ENCODE results near the gene ADAMTS8. TPM values are rescaled to one million over a fixed set of nuclear protein-coding genes. Genes with fewer than 3 reads are reported as not detected.

Gene ADAMTS8
- polyA plus RNA-seq, 3 donors, result 0.28 to 0.82 (median 0.67) TPM

DNA sequence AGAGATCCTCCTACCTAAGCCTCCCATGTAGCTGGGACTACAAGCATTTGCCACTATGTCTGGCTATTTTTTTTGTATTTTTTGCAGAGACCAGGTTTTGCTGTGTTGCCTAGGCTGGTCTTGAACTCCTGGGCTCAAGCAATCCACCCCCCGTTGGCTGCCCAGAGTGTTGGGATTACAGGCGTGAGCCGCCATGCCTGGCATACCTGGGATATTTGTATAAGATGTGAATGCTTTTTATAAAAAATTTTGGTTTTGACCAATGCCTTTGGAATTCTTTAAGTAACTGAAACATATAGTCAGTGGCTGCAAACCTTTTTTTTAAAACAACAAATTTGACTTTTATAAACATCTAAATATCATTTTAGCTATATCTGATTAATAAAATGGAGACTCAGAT is 42.4 kb downstream of the ADAMTS8 start:
- 93 to 99% (median 97%) methylated on average over 3 of the region's 3 CpGs for WGBS, 3 donors

GRCh38 chr11:130383344-130384211 is 44.8 kb downstream of the ADAMTS8 start:
- WGBS, 3 donors, result 57 to 78% (median 63%) methylated on average over 10 of the region's 10 CpGs
- H3K27ac ChIP-seq (ENCODE audit: low read depth, low read length), result no peak overlapping the region

More for the DNA sequence above, 42.4 kb downstream of the ADAMTS8 start:
- H3K27ac ChIP-seq (ENCODE audit: low read depth, low read length), result no peak overlapping the region

DNA sequence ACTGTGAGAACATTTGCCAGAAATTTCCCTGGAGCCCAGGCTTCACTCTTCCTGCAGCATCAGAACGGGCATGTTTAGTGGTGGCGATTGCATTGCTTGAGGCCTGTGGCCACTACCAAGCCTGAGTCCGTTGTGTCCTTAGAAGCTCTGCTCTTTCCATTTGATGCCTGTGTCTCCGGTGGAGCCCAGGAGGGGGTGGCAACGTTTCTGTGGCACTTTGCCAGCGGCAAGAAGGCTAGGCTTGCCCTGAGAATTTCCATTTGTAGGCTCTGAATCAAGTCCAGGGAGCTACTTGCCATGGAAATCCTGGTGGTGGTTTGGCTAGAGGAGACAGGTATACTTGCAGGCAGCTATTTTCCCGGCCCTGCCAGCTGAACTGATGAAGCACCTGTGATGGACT is 47.1 kb downstream of the ADAMTS8 start:
- WGBS, 3 donors, result 49 to 73% (median 69%) methylated on average over 7 of the region's 7 CpGs
- H3K27ac ChIP-seq (ENCODE audit: low read depth, low read length), result no peak overlapping the region

DNA sequence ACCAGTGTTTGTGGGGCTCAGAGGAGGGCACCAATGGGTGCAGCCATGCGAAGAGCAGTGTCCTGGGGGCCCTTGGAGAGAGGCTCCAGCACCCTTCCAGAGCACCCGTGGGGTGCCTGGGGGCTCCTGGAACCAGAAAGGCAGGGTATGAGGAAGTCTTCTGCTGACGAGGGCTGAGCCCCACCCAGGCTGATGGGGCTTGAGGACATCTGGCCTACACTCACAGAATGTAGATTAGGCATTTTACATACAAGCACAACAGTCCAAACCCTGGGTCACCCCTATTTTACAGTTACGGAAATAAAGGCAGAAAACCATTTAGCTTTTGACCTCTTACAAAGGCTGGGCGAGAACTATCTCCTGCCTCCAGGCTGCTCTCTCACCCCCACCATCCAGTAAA is 47.6 kb downstream of the ADAMTS8 start:
- 82 to 95% (median 88%) methylated on average over 5 of the region's 5 CpGs for WGBS, 3 donors
- H3K27ac ChIP-seq (ENCODE audit: low read depth, low read length), result no peak overlapping the region

- 92 to 95% (median 94%) methylated on average over 5 of the region's 5 CpGs for WGBS, 3 donors
- H3K27ac ChIP-seq (ENCODE audit: low read depth, low read length), result no peak overlapping the region
Observed at GRCh38 chr11:130379276-130379675, 49.1 kb downstream of the ADAMTS8 start.

DNA sequence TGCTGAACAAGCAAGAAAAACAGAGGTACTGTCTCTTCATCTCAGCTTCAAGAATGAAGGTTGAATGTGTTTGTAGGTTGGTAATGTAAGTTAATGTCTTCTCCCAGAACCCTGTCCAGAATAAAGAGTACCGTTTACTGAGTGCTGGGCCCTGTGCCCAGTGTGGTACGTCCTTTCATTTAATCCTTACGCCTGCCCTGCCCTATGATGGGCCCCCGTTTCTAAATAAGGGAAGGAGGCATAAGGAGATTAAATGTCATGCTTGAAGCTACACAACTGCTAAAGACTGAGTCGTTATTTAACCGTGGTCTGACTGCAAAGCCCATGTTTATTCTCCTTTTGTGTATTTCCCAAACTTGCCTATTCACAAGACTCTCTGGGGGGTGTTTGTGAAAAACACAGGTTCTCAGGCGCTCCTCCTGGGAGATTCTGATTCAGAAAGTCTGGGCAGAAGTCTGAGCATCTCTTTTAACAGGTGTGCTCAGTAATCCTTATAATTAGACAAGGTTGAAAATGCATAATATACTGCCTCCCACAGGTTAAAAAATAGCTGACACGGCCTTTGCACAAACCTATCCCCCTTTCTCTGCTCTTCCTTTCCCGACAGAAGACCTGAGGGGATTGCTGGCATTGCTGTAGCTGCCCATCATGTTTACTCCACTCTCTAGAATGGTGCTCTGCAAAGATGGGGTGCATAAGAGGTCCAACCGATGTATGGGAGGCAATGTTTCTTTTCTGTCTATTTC is 57.4 kb downstream of the ADAMTS8 start:
- WGBS, 3 donors, result 60 to 70% (median 62%) methylated on average over 10 of the region's 10 CpGs
- no peak overlapping the region for H3K27ac ChIP-seq (ENCODE audit: low read depth, low read length)

DNA sequence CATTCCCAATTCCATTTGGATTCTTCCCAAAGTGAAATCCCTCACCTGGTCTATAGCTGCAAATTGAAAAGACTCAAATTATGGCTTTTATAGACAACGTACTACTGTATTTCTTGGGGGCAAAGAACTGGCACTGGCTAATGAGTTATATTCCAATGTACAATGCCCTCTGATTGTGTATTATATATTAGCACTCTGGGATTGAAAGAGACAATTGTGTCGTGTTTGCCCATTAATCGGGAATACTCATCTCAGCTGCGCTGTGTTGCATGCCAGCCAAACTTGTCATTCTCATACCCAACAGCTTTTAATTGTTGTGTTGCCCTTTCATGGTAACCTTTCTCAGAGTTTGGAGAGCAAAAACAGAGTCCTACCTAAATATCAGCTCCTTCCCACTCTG is 58.7 kb downstream of the ADAMTS8 start:
- no peak overlapping the region for H3K27ac ChIP-seq (ENCODE audit: low read depth, low read length)
- 90 to 95% (median 91%) methylated on average over 4 of the region's 4 CpGs for WGBS, 3 donors

DNA sequence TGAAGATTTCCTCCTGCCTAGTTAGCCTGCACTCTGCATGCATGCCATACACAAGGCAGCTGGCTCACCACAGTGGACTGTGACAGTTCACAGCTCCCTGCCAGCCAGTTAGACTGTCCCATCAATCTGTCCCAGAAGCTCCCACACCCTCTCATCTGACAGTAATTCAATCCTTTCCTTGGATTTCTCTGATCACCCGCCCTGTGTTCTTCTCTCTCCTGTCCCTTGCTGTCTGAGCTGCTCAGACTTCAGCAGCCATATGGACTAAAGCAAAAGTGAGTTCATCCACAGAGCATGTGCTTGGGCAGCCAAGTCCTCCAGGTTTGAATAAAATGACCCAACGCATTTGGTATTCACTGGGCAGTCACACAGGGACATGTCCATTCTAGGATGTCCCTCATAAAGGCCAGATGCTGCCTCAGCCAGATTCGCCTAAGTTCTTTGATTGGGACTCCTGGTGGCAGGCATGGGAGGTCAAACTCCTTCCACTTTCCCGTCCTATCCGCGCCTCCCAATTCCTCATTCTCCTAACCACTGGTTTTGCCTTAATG is 59.2 kb downstream of the ADAMTS8 start:
- 81 to 88% (median 83%) methylated on average over 6 of the region's 6 CpGs for WGBS, 3 donors
- no peak overlapping the region for H3K27ac ChIP-seq (ENCODE audit: low read depth, low read length)

DNA sequence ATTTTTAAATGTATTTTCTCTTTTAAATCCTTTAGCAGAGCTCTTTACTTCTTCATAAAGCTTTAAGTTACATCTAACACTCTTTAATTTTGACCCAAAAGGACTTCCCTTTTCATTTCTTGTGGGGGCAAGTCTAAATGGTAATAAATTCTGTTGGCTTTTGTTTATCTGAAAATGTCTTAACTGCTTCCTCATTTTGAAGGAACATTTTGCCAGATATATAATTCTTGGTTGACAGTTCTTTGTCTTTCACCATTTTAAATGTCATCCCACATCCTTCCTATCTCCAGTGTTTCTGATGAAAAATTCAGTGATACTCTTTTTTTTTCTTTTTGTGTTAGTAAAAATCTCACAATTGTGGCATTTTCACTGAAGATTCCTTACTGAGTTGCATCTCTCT is 69.0 kb downstream of the ADAMTS8 start:
- H3K27ac ChIP-seq (ENCODE audit: low read depth, low read length), result no peak overlapping the region

DNA sequence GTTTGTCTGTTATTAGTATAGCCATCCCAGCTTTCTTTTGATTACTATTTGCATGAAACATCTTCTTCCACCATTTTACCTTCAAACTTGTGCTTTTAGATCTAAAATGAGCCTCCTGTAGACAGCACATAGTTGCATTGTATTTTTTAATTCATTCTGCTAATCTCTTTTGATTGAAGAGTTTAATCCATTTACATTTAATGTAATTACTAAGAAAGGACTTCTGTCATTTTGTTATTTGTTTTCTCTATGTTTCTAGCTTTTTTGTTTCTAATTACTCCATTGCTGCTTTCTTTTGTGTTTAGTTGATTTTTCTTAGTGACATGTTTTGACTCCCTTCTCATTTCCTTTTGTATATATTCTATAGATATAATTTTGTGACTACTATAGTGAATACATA is 70.0 kb downstream of the ADAMTS8 start:
- H3K27ac ChIP-seq (ENCODE audit: low read depth, low read length), result no peak overlapping the region

Other genes starting within 250 kb of the ADAMTS8 start
- gene ZBTB44, start 113.7 kb downstream of the ADAMTS8 start, polyA plus RNA-seq, result 10 to 100 TPM in 1 of 3 donors, 1 to 10 TPM in 2; 7.1 to 19.0 (median 8.8) TPM
- 10 to 100 TPM in 2 of 3 donors, 1 to 10 TPM in 1; 3.5 to 22.6 (median 10.1) TPM for gene ADAMTS15, start 20.0 kb upstream of the ADAMTS8 start, polyA plus RNA-seq